Kasumi-1 (cell line): ENCODE measurements around the gene TMEM237.

Experiments
- DNase-seq, 2 experiments: peaks; one replicate each; lab custom pipeline; 2025; lab: John Stamatoyannopoulos, UW

TMEM237 gene

GRCh38 chr2:201642086-201642578 lies 1.2 kb downstream of the TMEM237 start:
- DNase-seq: peak; percentile 81 to 86

- no peak for DNase-seq
These were observed 4.1 kb downstream of the TMEM237 start for GRCh38 chr2:201639205-201639604.

- no peak for DNase-seq
These were observed 5.0 kb downstream of the TMEM237 start for GRCh38 chr2:201638326-201638725.

- DNase-seq: no peak
These were observed 9.5 kb downstream of the TMEM237 start for GRCh38 chr2:201633661-201634249.

GRCh38 chr2:201631041-201631440 lies 12.3 kb downstream of the TMEM237 start:
- DNase-seq: no peak

- no peak for DNase-seq
These were observed 12.7 kb downstream of the TMEM237 start for GRCh38 chr2:201630577-201630976.

GRCh38 chr2:201628545-201628944 lies 14.8 kb downstream of the TMEM237 start:
- no peak for DNase-seq

- DNase-seq: no peak
These were observed 20.9 kb downstream of the TMEM237 start for GRCh38 chr2:201622306-201622970.

GRCh38 chr2:201621293-201621999 lies 21.9 kb downstream of the TMEM237 start:
- no peak for DNase-seq

- DNase-seq: no peak
These were observed 24.3 kb downstream of the TMEM237 start for GRCh38 chr2:201618744-201619662.

- no peak for DNase-seq
These were observed 35.3 kb downstream of the TMEM237 start for GRCh38 chr2:201608021-201608420.

GRCh38 chr2:201607568-201607967 lies 35.7 kb downstream of the TMEM237 start:
- no peak for DNase-seq

GRCh38 chr2:201600906-201601305 lies 42.4 kb downstream of the TMEM237 start:
- DNase-seq: no peak

GRCh38 chr2:201597397-201597796 lies 45.9 kb downstream of the TMEM237 start:
- DNase-seq: no peak

GRCh38 chr2:201580486-201580885 lies 62.8 kb downstream of the TMEM237 start:
- no peak for DNase-seq

- DNase-seq: no peak
These were observed 63.8 kb downstream of the TMEM237 start for GRCh38 chr2:201579536-201579935.

- no peak for DNase-seq
These were observed 67.3 kb downstream of the TMEM237 start for GRCh38 chr2:201575971-201576370.

- peak; percentile 62 to 79 for DNase-seq
These were observed 68.5 kb downstream of the TMEM237 start for GRCh38 chr2:201574766-201575165.

GRCh38 chr2:201572846-201573508 lies 70.3 kb downstream of the TMEM237 start:
- peak in 1 of 2 experiments; percentile 10 for DNase-seq
